GM18867 (cell line): ENCODE measurements around the gene S100A7A.
"Not testable (repeated sequence)": the region's sequence is repeated elsewhere in the genome, so short reads cannot be mapped to it uniquely, and the experiment has no call there.

ENCODE experiments used
- ATAC-seq: cut with Tn5 transposase; IDR thresholded peaks from one replicate; pipeline ENCODE4 v1.9.1; 2021; ENCODE audit warnings: mild to moderate bottlenecking, moderate library complexity; ENCODE audit not compliant: unreplicated experiment

Gene S100A7A

DNA sequence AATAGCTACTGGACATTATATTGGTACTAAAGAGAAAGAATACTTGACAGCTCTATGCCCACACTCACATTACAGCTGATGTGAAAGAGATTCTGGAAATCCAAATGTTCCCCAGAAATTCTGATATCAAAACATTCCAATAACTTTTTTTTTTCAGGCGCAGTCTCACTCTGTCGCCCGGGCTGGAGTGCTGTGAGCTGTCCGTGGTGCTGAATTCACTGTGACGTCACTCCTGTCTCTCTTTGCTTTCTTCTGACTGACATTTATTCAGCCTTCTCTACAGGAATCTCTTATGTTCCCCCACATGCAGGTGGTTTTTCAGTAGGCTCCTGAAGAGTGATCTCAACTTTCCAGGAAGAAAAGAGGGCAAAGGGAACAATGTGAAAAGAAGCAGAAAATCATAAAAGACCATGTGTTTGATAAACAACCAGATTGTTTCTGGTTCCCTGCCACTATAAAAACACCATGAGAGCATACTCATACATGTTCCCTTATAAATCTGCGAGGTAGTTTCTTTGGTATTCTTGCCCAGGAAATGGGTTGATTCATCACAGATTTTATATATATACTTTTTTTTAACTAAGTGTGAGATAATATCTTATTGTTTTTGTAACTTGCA lies 6.2 kb downstream of the S100A7A start:
- no peak for ATAC-seq

DNA sequence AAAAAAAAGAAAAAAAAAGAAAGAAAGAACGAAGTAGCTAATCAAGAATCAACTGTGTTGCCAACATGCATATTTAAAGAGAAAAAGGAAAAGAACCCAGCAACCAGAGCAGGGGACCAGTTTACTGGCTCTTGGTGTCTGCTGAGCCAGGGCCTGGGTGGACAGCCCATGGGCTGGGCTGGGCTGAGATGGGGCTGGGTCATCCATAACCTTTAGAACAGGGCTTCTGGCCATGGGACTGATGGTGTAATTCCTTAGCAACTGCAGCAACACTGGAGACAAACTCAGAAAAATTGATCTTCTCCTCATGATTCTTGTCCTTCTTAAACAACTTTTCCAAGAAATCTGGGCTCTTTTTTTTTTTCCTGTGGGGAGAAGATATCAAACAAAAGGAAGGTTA lies 10.5 kb downstream of the S100A7A start:
- ATAC-seq = no peak

DNA sequence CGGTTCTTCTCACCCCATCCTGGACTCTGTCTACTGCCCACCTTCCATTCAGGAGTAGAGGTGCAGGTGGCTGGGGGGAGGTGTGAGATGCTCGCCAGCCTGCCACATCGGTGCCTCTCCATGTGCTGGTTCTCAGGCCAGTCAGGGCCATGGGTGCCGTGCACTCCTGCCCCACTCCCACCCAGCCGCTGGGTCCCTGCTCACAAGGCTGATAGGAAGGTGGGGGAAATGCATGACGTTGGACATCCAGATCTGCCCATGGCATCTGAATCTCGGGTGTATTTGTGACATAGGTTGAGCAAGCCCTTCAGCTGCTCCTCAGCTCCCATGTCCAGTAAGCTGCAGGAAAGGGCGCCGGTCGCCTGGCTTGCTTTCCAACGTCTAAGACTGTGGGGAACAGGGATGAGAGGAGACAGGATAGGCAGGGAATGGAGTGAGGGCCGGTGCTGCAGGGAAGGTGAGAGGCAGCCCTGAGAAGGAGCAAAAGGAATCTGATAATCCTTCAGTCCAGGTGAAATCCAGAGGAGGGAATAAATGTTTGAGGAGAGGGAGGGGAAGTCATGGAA lies 11.8 kb downstream of the S100A7A start:
- ATAC-seq = no peak

DNA sequence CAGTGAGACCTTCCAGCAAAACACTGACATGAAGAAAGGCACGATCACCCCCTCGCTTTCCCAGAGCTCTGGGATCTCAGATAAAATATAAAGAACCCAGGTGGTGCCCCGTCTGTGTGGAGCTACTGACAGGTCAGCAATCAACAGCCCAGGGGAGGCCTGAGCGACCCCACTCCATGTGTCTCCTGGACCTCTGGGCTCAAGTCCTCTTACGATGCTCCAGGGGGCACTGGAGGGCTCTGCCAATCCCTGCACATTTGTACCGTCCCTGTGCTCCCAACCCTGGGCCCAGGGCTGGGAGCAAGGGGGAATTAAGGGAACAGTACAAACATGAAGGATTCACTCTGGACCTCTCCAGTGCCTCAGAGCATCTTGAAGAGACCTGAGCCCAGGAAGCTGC lies 12.5 kb downstream of the S100A7A start:
- no peak for ATAC-seq

DNA sequence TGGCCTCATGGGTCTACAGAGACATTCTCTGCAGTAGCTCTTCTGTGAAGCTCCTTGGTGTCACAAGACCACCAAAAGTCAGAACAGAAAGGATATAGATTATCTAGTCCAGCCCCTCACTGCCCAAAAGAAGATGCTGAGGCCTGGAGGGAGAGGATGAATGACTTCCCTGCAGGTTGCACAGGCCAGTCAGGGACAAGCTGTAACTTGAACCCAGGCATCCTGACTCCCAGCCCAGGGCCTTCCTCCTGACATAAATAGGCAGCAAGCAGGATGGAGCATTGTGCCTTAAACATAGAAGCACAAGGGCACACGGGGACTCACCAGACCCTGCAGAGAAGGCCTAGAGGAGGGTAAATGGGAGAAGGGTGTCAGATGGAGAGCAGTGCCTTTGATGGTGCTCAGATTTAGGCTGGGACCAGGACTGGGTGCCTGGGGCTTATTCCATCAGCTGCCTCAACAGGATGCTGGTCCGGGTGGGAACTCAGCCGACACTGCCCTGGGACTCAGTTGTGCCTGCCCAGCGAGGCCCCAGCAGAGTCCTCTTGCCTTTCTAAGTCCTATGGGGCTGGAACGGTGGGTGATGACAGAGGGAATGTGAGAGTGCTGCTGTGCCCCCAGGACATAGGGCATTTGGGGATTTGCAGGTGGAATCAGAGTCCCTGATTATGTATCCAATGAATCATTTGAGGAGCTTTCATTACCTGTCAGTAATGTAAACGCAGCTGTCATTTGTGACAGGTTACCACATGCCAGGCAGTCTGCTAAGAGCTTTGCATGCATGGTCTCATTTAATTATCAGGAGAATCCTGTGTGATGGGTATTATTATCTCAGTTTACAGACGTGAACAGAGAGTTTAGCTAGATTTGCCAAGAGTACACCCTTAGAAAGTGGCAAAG lies 13.2 kb downstream of the S100A7A start:
- ATAC-seq = no peak

DNA sequence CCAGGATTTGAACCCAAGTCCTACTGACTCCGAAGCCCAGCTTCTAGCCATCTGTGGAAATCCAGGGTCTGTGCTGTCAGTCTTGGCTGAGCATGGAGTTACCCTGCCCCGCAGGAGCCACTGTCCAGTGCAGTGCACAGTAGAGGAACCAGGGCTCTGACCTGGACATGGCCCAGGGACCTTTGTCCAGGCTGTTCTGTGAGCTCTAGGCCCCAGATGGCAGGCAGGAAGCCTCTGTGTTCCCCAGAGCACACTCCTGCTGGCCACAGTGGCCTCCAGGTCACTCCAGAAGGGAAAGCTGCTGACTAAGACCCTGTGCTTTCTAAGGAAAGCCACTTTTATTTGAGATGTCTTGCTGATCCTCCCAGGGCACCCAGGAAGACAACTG lies 13.8 kb downstream of the S100A7A start:
- ATAC-seq = no peak

DNA sequence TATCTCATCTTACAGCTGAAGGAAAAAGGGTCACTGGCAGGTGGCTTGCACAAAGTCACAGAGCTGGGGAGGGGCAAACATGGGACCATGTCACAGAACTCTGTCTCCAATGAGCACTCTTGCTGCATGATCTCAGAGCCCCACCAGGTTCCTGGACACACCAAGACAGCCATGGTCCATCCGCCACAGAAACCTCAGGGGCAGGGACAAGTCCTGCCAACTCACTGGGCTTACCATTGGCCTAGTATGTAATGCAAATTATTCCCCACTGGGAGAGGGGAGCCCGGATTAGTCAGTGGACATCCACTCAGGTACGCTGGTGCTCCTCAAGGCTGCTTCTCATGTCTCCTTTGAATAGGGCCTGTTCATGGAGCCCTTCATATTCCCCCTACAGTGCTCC lies 14.2 kb downstream of the S100A7A start:
- ATAC-seq = no peak

DNA sequence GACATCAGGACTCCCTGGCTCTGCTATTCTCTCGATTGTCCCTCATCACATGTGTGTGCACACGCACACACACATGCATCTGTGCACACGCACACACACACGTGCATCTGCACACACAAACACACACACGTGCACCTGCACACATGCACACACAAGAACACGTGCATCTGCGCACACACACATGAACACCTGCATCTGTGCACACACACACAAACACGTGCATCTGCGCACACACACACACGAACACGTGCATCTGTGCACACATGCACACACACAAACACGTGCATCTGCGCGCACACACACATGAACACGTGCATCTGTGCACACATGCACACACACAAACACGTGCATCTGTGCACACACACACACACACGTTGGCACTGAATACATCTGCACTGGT lies 14.7 kb downstream of the S100A7A start:
- ATAC-seq = no peak

DNA sequence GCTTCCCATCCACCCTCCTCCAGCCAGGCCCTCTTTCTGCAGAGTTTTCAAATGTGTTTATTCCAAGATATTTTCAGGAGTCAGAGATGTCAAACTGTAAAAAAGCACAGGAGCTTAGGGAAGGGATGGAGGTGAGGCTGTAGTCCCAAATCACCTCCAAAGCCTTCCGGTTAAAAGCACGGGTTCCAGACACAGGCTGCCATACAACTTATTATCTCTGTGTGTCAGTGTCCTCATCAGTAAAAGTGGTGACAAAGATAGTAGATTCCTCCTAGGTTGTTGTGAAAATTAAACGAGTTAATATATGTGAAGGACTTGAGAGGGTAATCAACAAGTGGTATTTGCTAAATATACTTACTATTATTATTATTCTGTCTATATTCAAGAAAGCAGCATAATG lies 15.1 kb downstream of the S100A7A start:
- ATAC-seq = no peak

DNA sequence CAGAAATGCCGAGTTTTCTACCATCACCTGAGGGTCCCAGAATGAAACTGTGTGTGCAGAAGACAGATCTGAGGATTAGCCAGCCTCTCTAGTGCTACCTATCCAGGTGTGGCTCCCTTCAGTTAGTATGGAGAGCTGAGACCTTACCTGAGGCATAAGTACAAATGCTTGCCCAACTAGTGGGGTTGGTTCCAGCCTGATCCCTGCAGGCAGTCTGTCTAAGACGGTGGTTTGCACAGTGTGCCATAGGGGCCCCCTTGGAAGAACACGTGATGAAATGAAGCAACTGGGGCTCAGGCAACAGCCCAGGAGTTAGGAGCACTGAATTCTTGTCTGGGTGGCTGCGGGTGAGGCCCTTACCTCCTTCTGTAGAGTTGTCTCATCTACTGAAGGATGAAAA lies 15.6 kb downstream of the S100A7A start:
- no peak for ATAC-seq

DNA sequence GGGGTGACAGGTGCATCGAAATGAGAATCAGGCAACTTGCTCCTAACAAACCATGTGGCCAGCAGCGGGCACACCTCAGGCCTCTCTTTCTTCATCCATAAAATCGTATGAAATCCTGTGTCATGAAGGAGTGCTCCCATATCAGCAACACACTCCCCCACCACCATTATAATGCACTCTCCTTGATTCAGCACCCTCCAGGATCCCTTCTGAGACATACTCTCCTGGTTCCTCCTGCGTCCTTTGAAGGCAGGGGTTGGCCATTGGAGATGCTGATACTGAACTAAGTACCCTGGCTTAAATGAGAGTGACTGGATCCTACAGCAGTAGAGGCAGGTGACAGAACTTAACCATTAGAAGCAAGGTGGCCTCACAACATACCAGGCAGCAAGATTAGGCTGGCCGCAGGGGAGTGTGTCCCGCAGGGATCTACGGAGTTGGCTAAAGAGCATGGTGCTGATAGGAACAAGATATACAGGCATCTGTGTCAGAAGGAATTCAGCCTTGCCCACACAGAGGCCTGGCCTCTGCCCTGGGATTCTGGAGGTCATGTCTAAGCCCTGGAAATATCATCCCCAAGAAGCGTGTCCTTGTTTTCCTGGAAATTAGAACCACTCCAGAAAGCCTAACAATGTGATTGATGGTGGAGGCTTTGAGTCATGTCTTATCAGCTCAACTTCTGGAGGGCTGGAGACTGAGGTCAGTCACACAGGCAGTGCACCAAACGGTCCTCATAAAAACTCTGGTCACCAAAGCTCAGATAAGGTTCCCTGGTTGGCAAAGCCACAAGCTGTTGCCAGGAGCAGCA lies 16.8 kb downstream of the S100A7A start:
- no peak for ATAC-seq

DNA sequence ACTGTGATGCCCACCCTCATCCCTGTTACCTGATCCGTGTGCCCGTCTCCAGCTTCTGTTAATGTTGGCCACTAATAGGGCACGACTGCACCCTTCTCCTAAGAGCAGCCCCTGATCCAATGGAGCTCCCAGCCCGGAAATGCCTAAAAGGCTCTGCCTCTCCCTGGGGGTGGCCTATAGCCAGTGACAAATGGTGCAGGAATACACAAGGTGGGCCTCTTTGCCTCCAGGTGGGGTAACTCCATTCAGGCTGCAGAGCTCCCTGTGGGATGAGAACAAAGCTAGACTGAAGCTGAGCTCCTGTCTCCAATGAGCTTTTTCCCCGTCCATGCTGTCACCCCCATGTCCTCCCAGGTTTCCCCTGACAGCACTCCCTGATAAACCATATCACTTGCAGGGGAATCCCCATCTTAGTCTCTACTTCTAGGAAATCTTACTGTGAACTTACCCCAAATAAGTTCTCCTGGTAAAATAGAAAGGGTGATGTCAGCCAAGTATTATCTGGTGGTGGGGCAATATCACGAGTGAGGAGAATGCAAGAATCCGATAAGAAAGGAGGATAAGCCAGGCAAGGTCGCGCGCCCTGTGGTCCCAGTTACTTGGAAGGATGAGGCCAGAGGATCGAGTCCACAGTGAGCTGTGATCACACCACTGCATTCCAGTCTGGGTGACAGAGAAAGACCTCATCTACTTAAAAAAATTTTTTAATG lies 18.6 kb downstream of the S100A7A start:
- ATAC-seq = no peak

DNA sequence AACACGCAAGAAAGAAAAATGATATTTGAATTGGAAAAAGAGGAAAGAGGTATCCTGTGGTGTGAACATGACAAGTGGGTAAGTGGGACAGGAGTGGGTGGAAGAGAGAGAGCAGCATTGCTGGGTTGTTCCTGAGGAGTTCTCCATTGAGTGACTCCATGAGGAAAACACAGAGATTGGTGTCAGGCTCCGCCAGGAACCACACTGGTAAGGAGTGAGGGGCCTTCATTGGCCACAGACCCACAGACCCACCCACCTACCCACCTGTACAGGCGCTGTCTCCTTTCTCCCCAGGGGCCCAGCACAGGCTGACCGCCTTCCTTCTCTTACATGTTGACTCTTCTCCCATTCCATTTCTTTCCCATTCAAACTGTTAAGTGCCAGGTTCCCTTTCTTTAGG lies 20.9 kb downstream of the S100A7A start:
- ATAC-seq = no peak

DNA sequence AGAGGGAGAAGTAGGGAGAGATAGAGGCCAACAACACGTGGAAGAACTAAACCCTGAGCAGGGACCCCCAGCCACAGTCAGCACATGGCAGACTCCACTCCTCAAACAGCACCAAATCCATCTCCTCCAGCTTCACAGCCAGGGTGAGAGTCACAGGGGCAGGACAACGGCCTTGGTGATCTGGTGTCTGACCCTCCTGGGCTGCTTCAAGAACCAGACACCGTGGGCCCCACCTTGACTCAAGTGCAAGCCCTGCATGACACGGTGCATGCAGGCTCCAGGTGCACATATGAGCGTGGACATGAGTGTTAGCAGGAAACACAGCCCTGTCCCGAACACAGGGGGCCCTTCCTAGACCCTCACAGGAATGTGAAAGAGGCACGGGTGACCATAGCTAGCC lies 22.3 kb downstream of the S100A7A start:
- no peak for ATAC-seq

DNA sequence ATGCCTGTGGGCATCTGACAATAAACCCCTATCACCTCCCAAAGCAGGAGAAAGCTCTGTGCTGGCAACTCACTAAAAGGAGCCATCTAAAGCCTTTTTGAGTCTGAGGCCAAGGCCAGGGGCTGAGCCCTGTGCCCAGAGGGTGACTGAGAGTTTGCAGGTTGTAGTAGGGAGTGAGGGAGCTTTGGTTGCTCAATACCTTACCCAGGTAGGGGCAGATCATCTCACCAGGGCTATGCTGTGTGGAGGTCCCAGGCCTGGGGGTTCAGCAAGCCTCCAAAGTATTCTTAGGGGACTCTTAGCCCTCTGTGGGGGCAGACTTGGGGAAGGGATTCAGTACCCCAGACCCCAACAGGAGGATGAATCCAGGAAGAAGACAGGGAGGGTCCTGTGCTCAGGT lies 23.0 kb downstream of the S100A7A start:
- ATAC-seq = no peak

DNA sequence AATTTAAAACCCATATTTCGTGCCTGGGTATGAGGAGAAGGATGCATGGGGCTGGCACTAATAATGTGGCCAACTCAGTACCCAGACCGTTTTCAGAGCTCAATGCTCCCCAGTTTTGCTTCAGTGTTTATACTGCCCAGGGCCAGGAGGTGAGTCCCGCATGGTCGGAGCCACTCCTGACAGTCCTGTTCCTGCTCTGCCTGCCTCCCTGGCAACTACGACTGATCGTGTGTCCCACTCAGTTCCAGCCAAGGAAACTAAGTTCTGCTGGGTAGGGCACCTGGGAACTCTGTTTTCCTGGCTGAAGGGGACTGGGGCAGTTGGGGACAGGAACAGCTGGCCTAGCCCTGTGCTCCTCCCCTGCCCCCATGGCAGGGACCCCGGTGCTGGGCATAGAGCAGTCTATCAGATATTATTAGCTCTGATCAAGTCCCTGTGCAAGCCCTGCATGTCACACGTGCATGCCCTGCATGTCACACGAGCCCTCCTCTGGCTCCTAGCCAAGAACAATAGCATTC lies 25.0 kb downstream of the S100A7A start:
- ATAC-seq = no peak

DNA sequence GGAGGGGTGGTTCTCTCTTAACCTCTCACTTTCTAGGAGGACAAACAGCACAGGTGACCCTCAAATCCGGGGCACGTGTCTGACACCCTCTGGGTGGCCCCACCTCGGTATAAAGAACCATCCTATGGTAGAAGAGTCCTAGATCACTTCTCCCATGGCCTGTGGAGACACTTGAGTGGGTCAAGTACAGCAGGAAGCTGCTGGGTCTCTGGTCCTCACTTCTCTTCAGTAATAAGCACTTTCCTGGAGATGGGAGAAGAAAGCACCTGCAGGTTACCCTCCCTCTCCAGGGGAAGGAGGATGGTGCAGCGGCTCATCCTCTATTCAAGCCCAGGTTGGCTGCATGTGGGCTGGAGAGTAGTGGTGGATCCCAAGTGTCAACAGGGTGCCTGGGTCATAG lies 27.2 kb downstream of the S100A7A start:
- no peak for ATAC-seq

DNA sequence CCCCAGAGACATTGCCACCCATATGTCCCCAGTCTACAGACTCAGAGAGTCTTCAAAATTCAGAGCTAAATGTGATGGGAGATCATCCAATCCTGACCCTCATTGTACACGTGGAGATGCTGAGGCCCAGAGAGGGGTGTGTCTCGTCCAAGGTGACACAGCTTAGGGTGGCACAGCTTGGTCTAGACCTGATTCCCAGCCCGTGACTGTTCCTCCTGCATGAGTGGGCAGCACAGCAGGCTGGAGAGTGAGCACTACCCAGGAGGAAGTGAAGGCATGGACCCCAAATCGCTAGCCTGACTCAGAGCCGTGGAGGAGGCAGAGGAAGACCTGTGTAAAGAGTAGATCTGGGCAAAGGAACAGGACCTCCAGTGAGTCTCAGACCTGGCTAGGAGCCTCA lies 27.8 kb downstream of the S100A7A start:
- no peak for ATAC-seq

DNA sequence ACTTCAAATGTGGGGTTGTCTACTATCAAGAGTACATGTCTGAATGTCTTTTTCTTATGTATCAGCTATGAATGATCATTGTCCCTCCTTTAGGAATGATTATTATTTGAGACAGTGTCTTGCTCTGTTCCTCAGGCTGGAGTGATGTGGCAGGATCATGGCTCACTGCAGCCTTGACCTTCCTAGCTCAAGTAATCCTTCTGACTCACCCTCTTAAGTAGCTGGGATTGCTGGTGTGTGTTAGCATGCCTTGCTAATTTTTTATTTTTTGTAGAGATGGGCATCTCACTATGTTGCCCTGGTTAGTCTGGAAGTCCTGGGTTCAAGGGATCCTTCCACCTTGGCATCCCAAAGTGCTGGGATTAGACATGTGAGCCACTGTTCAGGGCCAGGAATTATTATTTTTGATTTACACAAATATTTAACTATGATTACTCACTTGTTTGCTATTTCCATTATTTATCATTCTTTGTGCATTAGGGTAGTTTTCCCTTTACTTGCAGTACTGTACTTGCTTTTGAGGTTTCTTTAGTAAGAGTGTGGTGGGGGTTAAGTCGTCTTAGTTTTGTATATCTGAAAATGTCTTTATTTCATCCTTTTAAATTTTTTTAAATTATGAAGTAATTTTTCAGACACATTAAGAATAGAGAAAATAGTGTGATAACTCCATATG lies 31.3 kb downstream of the S100A7A start:
- no peak for ATAC-seq

DNA sequence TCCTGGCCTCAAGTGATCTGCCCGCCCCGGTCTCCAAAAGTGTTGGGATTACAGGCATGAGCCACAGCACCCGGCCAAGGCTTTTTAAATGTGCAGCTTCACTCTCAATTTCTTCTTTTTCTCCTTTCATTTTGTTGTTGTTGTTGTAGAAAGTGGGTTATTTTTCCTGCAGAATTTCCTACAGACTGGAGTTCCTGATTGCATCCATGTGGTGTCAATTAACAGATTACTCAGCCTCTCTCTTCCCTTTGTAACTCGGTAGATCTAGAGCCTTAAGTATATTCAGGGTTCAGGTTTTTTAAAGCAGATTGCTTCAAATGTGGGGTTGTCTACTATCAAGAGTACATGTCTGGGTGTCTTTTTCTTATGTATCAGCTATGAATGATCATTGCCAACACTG lies 32.5 kb downstream of the S100A7A start:
- ATAC-seq = not testable (repeated sequence)
